ENCODE measurements around the gene TTC12. TPM values are rescaled to one million over a fixed set of nuclear protein-coding genes. Genes with fewer than 3 reads are reported as not detected.
A peak's percentile ranks its signal among the peaks of the same experiment; 100 is the strongest.

The TTC12 gene
- total RNA-seq, 2 experiments from 2014 or later = 14.5 to 16.4 TPM

- Mint-ChIP-seq H3K36me3 (peaks cover 5% of the 10 kb centered on the region), H3K9me3 (no peaks in the 10 kb centered on the region), H3K4me3 (no peak overlapping the region), H3K4me1 (peaks cover 15% of the 10 kb centered on the region), H3K27ac (no peak overlapping the region), H3K27me3 (no peaks in the 10 kb centered on the region)
- no peak for DNase-seq
Observed at GRCh38 chr11:113369411-113369810, 55.0 kb downstream of the TTC12 start.

- Mint-ChIP-seq H3K4me3 (no peak overlapping the region), H3K27me3 (no peaks in the 10 kb centered on the region), H3K36me3 (peaks cover 7% of the 10 kb centered on the region), H3K9me3 (no peaks in the 10 kb centered on the region), H3K27ac (no peak overlapping the region), H3K4me1 (peaks cover 9% of the 10 kb centered on the region)
- no peak for DNase-seq
Observed at GRCh38 chr11:113370634-113371033, 56.3 kb downstream of the TTC12 start.

GRCh38 chr11:113372309-113372708, 57.9 kb downstream of the TTC12 start:
- Mint-ChIP-seq H3K36me3 (peaks cover 7% of the 10 kb centered on the region), H3K4me1 (no peaks in the 10 kb centered on the region), H3K27ac (no peak overlapping the region), H3K27me3 (no peaks in the 10 kb centered on the region), H3K9me3 (no peaks in the 10 kb centered on the region), H3K4me3 (no peak overlapping the region)
- DNase-seq = no peak

GRCh38 chr11:113373306-113373705, 58.9 kb downstream of the TTC12 start:
- Mint-ChIP-seq H3K36me3 (peaks cover 5% of the 10 kb centered on the region), H3K4me1 (no peaks in the 10 kb centered on the region), H3K27me3 (no peaks in the 10 kb centered on the region), H3K4me3 (no peak overlapping the region), H3K9me3 (no peaks in the 10 kb centered on the region), H3K27ac (no peak overlapping the region)
- DNase-seq = no peak

GRCh38 chr11:113373981-113374560, 59.7 kb downstream of the TTC12 start:
- no peaks in the 10 kb centered on the region for H3K9me3 Mint-ChIP-seq
- DNase-seq = no peak

GRCh38 chr11:113375402-113375801, 61.0 kb downstream of the TTC12 start:
- H3K4me1 Mint-ChIP-seq = no peaks in the 10 kb centered on the region
- H3K9me3 Mint-ChIP-seq = no peaks in the 10 kb centered on the region
- no peaks in the 10 kb centered on the region for H3K27me3 Mint-ChIP-seq
- H3K4me3 Mint-ChIP-seq = no peak overlapping the region
- no peak for DNase-seq
- no peak overlapping the region for H3K27ac Mint-ChIP-seq
- H3K36me3 Mint-ChIP-seq = peaks cover 7% of the 10 kb centered on the region

More at GRCh38 chr11:113373981-113374560, 59.7 kb downstream of the TTC12 start:
- Mint-ChIP-seq H3K4me3 (no peak overlapping the region), H3K27me3 (no peaks in the 10 kb centered on the region), H3K36me3 (peaks cover 2% of the 10 kb centered on the region), H3K4me1 (no peaks in the 10 kb centered on the region), H3K27ac (no peak overlapping the region)

- peaks cover 14% of the 10 kb centered on the region for H3K36me3 Mint-ChIP-seq
- no peaks in the 10 kb centered on the region for H3K27me3 Mint-ChIP-seq
- no peak overlapping the region for H3K27ac Mint-ChIP-seq
- DNase-seq = no peak
- H3K4me3 Mint-ChIP-seq = no peak overlapping the region
- H3K9me3 Mint-ChIP-seq = no peaks in the 10 kb centered on the region
- H3K4me1 Mint-ChIP-seq = no peaks in the 10 kb centered on the region
Observed at GRCh38 chr11:113376156-113376555, 61.8 kb downstream of the TTC12 start.

GRCh38 chr11:113377681-113378412, 63.5 kb downstream of the TTC12 start:
- DNase-seq = no peak
- H3K36me3 Mint-ChIP-seq = peaks cover 14% of the 10 kb centered on the region
- H3K4me3 Mint-ChIP-seq = no peak overlapping the region
- H3K9me3 Mint-ChIP-seq = no peaks in the 10 kb centered on the region
- no peaks in the 10 kb centered on the region for H3K4me1 Mint-ChIP-seq
- no peak overlapping the region for H3K27ac Mint-ChIP-seq
- no peaks in the 10 kb centered on the region for H3K27me3 Mint-ChIP-seq

GRCh38 chr11:113378692-113379091, 64.3 kb downstream of the TTC12 start:
- Mint-ChIP-seq H3K4me3 (no peak overlapping the region), H3K4me1 (no peaks in the 10 kb centered on the region), H3K36me3 (peaks cover 14% of the 10 kb centered on the region), H3K27me3 (no peaks in the 10 kb centered on the region), H3K27ac (no peak overlapping the region), H3K9me3 (no peaks in the 10 kb centered on the region)
- no peak for DNase-seq

GRCh38 chr11:113382121-113382520, 67.7 kb downstream of the TTC12 start:
- H3K27me3 Mint-ChIP-seq = no peaks in the 10 kb centered on the region
- H3K4me1 Mint-ChIP-seq = no peaks in the 10 kb centered on the region
- no peak overlapping the region for H3K4me3 Mint-ChIP-seq
- no peak overlapping the region for H3K27ac Mint-ChIP-seq
- no peak for DNase-seq
- H3K36me3 Mint-ChIP-seq = peaks cover 13% of the 10 kb centered on the region
- no peaks in the 10 kb centered on the region for H3K9me3 Mint-ChIP-seq

GRCh38 chr11:113384551-113384950, 70.2 kb downstream of the TTC12 start:
- Mint-ChIP-seq H3K27ac (no peak overlapping the region), H3K9me3 (no peaks in the 10 kb centered on the region), H3K4me1 (no peaks in the 10 kb centered on the region), H3K4me3 (no peak overlapping the region), H3K27me3 (no peaks in the 10 kb centered on the region), H3K36me3 (peaks cover 13% of the 10 kb centered on the region)
- no peak for DNase-seq

GRCh38 chr11:113385749-113386148, 71.4 kb downstream of the TTC12 start:
- H3K27me3 Mint-ChIP-seq = no peaks in the 10 kb centered on the region
- H3K4me3 Mint-ChIP-seq = no peak overlapping the region
- no peak overlapping the region for H3K27ac Mint-ChIP-seq
- H3K4me1 Mint-ChIP-seq = no peaks in the 10 kb centered on the region
- DNase-seq = no peak
- peaks cover 5% of the 10 kb centered on the region for H3K36me3 Mint-ChIP-seq
- no peaks in the 10 kb centered on the region for H3K9me3 Mint-ChIP-seq

- no peak for DNase-seq
- H3K4me1 Mint-ChIP-seq = no peaks in the 10 kb centered on the region
- no peaks in the 10 kb centered on the region for H3K27me3 Mint-ChIP-seq
- H3K4me3 Mint-ChIP-seq = no peak overlapping the region
- H3K27ac Mint-ChIP-seq = no peak overlapping the region
- H3K9me3 Mint-ChIP-seq = no peaks in the 10 kb centered on the region
- H3K36me3 Mint-ChIP-seq = peaks cover 2% of the 10 kb centered on the region
Observed at GRCh38 chr11:113386866-113387265, 72.5 kb downstream of the TTC12 start.

- Mint-ChIP-seq H3K9me3 (no peaks in the 10 kb centered on the region), H3K36me3 (peaks cover 2% of the 10 kb centered on the region), H3K4me3 (no peak within 1 kb of the TSS), H3K4me1 (no peaks in the 10 kb centered on the region), H3K27me3 (no peaks in the 10 kb centered on the region), H3K27ac (no peak within 1 kb of the TSS)
- DNase-seq = peak; percentile 4
Observed at GRCh38 chr11:113387605-113388211, 73.3 kb downstream of the TTC12 start, which contains the start of gene ANKK1. Gene ANKK1 (plus strand): TSS chr11:113387779. CDS start chr11:113387885, 106 bp downstream.

GRCh38 chr11:113389272-113389671, 74.9 kb downstream of the TTC12 start:
- no peak overlapping the region for H3K4me3 Mint-ChIP-seq
- H3K36me3 Mint-ChIP-seq = peaks cover 2% of the 10 kb centered on the region
- DNase-seq = no peak
- H3K4me1 Mint-ChIP-seq = no peaks in the 10 kb centered on the region
- H3K9me3 Mint-ChIP-seq = no peaks in the 10 kb centered on the region
- H3K27ac Mint-ChIP-seq = no peak overlapping the region
- no peaks in the 10 kb centered on the region for H3K27me3 Mint-ChIP-seq

Data from activated naive CD8-positive, alpha-beta T cell treated with anti-CD3 and anti-CD28 coated beads for 36 hours (primary cell).